Neural progenitor cell (in vitro differentiated cells): ENCODE measurements around the gene LHFPL2.

Source experiments
- EZH2 ChIP-seq: fragments of 200-600 bp; sonication (generic); IDR thresholded peaks from 2 replicates; pipeline ENCODE4 v1.6.1; 2017; ENCODE audit warnings: antibody characterized with exemption, mild to moderate bottlenecking, moderate library complexity
- TF ChIP-seq, protein P1 (sequence below): fragments of 200-600 bp; sonication (generic); IDR thresholded peaks from 2 replicates; pipeline ENCODE4 v1.5.1; 2017; ENCODE audit warnings: antibody characterized with exemption, mild to moderate bottlenecking

DNA sequence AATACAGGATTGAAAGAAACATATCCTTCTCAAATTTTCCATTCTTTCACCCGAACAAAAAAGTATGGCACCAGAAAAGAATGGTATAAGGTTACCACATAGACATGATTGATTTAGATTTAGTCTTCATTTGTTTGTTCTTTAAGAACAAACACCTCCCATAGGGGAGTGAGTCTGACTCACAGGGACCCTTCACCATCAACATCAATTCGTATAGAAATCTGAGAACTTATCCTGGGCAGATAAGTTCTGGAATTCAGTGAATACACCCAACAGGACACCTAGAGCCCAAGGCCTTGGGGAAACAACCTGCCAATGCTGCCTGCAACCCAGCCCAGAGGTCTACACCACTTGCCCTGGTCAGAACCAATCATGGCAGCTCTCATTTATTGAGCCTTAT, 46.2 kb downstream of the LHFPL2 start:
- TF ChIP-seq, protein P1, sequence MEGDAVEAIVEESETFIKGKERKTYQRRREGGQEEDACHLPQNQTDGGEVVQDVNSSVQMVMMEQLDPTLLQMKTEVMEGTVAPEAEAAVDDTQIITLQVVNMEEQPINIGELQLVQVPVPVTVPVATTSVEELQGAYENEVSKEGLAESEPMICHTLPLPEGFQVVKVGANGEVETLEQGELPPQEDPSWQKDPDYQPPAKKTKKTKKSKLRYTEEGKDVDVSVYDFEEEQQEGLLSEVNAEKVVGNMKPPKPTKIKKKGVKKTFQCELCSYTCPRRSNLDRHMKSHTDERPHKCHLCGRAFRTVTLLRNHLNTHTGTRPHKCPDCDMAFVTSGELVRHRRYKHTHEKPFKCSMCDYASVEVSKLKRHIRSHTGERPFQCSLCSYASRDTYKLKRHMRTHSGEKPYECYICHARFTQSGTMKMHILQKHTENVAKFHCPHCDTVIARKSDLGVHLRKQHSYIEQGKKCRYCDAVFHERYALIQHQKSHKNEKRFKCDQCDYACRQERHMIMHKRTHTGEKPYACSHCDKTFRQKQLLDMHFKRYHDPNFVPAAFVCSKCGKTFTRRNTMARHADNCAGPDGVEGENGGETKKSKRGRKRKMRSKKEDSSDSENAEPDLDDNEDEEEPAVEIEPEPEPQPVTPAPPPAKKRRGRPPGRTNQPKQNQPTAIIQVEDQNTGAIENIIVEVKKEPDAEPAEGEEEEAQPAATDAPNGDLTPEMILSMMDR: no peak
- TF ChIP-seq EZH2: no peak
